HL-60/S4 treated with retinoic acid at 250 ng/mL for 4 days and 3 days (cell line): ENCODE measurements around the gene EIF2AK3.

Source experiments
- in situ Hi-C: fragments of 300-500 bp; cut with MboI; formaldehyde crosslinking; loops from 2 replicates; pipeline ENCODE4 v1.7.0; 2022; ENCODE audit warnings: low sequenced_read_pairs

The EIF2AK3 gene

DNA sequence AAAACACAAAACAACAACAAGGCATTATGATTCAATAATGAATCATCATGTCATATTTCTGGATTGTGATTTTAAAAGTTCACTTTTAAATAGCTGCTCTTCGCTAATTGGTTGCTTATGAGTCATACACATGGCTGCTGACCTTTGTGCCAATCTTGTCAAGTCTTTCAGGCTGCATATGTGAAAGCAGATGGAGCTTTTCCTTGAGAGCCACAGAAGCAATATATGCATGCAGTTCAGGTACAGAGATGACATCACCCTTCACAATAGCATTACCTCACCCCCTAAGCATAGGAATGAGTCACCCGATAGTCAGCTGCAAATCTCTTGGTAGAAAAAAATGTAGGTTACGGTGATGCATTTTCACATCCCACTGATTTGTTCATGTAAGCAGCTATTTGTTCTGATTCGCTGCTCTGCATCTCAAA, 27.2 kb downstream of the EIF2AK3 start:
- in situ Hi-C loops: no loop called here

DNA sequence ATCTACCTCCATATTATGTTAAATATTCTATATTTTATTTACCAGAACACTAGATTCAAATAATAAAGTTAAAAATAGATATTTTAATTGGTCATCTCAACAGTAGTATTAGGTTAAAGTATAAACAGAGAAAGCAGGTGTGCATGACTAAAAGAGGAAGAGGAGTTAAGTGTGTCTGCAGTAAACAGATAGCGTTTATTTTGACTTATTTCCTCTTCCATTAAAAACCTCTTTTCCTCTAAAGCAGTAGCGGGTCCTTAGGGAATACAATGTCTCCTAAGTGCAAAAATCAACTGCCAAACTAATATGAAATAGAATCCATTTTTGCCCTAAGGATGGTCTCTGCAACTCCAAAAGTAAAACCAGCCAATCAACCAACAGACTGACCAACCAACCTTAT, 27.7 kb downstream of the EIF2AK3 start:
- in situ Hi-C loops: loop anchor here (10.0 kb wide), 1 partner anchor 65 kb away; no protein-coding TSS in a partner anchor

DNA sequence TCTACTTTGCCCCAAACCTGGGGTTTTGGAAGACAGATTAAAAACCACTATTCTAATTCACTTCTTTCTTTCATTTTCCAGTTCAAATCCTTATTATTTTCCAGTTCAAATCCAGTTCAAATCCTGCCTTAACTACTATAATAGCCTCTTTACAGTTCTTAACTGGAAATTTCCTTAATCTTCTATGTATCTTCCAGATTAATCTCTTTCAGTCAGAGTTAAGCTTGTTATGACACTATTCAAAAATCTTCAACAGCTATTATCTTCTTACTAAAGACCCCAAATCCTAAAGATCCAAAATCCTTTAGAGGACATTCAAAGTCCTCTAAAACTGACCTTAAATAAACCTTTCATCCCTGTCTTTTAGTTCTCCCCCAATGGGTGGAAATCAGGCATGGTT, 30.1 kb downstream of the EIF2AK3 start:
- in situ Hi-C loops: loop anchor here (10.0 kb wide), 1 partner anchor 68 kb away; no protein-coding TSS in a partner anchor

DNA sequence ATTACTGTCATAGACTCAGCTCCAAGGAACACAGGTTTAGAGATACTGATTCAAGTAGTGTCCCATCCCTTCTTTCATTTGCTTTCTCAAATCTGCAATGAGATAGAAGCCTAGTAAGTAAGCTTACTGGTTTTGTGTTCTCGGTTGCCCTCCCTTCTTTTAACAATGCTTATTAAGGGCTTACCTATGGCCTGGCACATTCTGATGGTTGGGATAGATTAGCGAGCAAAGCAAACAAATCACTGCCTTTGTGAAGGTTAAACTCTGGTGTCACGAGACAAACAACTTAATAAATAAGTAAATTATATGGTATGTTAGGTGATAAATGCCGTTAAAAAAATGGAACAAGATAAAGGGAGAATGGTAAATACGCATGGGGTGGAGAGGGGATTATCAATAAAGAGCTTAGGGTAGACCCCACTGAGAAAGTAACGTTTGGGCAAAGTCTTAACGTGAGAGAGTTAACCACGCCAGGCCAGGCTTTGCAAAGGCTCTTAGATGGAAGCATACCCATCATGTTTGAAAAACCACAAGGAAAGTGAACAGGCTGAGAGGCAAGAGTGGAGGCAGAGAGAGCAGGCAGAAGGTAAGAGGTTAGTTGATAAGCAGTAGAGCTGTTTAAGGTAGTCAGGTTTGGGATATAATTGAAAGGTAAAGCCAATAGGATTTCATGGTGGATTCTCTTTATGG, 31.0 kb downstream of the EIF2AK3 start:
- in situ Hi-C loops: loop anchor here (10.0 kb wide), 1 partner anchor 69 kb away; no protein-coding TSS in a partner anchor

DNA sequence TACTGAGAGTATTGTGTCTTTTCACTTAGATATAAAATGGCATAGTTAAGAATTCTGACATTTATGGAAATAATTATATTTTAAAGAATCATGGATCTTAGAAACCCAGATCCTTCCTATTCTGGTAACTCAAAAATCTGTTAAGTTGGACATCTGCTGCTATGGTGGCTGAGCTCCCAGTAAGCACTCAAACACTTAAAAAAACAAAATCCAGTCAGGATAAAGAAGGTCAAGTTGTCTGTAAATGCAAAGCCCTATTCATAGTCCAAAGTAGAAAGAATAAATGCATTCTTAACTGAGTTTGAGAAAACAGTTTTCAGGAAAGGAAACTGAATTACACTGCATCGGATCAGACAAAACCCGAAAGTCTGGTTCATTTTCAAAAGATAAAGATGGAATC, 35.6 kb downstream of the EIF2AK3 start:
- in situ Hi-C loops: loop anchor here (10.0 kb wide), 1 partner anchor 73 kb away; no protein-coding TSS in a partner anchor

DNA sequence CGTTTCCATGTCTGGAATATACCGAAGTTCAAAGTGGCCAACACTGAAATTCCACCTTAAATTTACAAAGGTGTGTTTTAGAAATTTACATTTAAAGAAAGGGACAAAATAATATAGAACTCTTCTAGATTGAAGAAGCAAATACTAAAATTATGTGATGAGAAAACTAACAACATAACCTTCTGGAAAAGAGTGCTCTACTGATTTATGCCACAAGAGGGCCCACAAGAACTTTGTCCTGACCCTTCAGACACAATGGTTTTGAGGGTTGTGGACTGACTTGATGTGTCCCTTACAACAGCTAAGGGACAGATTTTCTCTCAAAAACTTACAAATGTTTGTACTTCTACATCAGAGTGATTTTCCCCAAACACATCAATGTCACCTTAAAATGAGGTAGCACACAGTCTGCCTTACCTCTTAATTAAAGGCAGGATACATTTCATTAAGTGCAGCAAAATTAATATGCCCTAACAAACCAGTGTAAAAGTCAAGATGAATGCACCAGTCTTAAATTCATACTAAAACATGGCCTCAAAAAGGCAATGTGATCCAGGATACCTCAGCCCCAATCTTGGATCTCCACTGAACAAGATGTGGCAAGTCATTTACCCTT, 36.2 kb downstream of the EIF2AK3 start:
- in situ Hi-C loops: loop anchor here (10.0 kb wide), 1 partner anchor 74 kb away; no protein-coding TSS in a partner anchor

DNA sequence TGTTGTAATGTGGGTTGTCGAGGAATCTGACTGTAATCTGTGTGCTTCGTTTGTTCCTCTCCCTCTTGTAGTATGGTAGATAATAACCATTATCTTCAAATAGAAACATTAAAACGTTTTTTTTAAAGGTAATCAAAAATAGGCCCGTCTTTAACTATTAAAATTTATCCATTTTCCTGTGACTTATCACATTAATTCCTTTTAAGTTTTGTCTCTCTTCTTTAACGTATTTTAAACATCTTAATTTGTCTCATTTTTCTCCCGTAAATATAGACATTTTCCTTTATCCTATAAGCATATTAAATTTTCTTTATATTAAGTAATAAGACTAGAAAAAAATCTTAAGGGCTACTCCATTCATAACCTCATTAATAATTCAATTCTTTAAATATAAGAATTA, 41.3 kb downstream of the EIF2AK3 start:
- in situ Hi-C loops: no loop called here

DNA sequence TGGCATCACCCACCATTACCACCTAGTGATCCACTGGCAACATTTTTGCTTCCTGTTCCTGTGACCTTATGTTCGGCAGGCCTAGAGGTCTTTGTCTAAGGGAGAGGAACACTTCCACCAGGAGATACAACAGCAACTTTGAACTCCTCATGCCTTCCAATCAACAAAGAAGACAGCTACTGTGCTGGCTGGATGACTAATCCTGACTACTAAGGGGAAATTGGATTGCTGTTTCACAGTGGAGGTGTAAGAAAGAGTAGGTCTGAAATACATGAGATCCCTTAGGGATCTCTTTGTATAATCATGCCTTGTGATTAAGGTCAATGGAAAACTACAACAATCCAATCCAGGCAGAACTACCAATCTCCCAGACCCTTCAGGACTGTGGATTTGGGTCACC, 45.2 kb downstream of the EIF2AK3 start:
- in situ Hi-C loops: no loop called here

DNA sequence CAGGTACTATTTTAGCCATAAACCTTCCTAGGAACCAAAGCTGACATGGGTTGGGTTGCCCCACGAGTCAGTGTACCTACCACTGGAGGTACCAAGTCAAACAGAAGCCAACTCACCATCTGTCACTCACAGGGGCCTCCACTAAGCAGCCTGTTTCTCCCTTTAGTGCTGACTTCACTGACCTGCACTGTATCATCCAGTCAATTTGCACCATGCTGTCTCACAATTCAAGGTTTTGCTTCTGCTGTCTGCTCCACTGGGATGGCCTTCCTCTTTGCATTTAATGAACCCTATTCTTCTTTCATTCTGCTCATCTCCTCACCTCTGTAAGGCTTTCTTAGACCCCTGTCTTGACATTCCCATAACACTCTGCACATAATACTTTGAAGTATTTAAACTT, 47.2 kb downstream of the EIF2AK3 start:
- in situ Hi-C loops: no loop called here

DNA sequence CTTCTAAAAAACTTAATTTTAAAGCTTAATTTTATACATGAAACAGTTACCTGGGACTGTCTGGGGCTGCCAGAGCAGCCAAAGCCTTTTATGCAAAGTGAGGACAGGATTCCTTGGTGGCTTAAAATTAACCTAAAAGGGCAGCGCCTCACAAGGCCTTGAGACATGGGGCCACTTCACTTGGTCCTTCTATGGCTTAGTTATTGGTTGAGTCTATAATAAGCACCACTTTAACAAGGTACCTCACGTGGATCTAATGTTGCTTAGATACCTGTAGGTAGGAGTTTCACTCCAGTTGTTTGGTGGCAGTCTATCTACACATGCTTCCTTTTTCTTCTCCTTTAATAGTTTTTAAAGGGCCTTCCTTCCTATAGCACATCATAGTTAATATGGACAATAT, 51.6 kb downstream of the EIF2AK3 start:
- in situ Hi-C loops: no loop called here

DNA sequence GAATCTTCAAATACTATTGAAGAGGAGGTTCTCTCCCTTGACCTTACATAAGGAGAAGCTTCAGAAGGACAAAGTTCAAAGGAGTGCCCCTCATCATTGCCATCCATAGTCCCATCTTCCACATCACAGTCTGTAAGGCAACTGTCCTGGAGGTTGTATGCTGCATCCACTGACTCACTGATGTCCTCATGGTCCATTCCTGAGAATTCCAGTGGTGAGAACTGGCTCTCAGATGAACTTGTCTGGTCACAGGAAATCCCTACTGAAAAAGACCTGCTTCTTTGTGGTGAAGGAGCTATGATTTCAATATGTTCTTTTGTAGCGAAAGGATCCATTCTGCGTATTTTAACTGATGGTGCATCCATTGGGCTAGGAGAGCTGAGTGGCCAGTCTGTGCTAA, 52.2 kb downstream of the EIF2AK3 start:
- in situ Hi-C loops: no loop called here

DNA sequence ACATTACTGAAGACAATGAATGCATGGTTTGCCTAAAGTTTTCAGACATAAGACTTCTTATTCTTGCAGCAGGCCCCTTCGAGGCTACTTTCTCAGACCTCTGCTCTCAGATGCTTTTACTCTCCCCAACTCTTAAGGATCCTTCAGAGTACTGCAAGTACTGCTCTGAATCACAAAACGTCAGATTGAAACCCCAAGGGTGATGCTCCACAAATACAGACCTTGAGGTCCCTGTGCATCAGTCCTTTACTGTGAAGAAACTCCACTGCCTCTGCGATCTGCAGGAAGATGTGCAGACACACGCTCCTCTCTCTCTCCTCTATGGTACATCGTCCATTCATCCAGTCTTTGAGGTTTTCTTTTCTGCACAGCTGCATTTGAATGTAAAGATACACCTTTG, 52.8 kb downstream of the EIF2AK3 start:
- in situ Hi-C loops: no loop called here

DNA sequence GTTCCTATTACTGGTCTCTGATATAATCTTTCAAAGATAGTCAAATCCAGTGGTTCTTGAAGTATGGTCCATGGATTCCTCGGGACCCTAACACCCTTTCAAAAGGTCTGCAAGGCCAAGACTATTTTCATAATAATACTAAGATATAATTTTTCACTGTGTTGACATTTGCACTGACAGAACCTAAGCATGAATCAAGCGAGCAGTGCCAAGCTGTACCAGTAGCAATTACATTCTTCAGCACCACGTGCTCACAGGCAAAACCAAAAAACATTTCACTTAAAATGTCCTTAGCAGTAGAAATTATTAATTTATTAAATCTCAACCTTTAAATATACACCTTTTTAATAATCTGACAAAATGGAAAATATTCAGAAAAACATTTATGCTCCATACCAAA, 59.1 kb downstream of the EIF2AK3 start:
- in situ Hi-C loops: no loop called here

DNA sequence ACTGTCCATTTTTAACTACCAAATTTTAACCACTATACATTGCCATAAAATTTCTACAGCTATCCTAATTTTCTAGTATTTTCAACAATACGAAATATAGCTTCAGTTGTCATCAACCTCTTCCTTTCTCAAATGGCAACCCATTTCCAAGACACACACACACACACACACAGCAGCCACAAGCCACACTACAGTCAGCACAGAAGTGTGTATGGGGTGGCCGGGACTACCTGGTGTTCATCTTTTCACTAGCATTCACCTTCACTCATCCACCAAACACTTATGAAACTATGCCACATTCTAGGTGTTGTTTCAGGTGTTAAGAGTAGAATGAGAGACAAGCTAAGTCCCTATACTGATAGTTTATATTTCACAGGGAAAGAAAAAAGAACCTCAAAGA, 62.9 kb downstream of the EIF2AK3 start:
- in situ Hi-C loops: no loop called here

DNA sequence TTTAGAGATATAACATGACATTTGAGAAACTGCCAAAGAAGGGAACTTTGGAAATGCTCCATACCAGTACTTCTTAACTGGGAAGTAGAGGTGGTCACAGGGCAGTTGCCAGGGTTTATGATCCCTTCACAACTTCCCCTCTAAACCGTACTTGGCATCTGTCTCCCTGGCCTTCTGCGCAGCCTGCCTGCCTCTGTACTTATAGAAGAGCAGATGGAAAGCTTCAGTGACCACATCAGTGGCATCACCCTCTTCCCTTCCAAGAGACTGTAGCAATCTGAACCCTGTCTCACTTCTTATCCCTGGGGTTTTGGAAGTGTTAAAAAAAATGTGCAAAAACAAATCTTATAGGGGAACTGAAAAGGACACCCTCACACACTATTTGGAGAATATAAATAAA, 64.1 kb downstream of the EIF2AK3 start:
- in situ Hi-C loops: no loop called here

DNA sequence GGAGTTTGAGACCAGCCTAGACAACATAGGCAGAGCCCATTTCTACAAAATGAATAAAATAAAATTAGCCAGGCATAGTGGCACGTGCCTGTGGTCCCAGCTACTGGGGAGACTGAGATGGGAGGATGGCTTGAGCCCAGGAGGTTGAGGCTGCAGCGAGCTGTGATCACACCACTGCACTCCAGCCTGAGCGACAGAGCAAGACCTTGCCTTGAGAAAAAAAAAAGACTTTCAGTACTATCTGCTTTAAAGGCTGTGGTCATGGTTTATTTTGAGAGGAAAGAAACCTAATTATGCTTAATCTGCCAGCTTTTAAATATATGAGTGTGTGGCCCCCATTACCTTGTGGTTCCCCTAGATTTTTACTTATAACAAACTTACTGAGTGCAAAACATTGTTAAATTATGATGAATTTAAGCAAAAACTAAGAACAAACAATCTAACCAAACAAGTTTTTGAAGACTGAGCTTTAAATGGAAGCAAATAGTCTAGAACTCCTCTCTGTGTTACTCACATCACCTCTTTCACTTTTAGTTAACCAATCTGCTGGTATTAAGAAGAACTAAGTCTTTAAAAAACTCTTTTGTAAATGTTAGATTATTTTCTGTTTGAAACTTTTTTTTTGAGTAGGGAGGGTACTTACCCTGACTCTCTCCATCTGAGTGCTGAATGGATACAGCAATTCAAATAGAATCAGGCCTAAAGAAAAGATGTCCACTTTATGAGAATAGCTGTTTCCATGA, 65.4 kb downstream of the EIF2AK3 start:
- in situ Hi-C loops: no loop called here

DNA sequence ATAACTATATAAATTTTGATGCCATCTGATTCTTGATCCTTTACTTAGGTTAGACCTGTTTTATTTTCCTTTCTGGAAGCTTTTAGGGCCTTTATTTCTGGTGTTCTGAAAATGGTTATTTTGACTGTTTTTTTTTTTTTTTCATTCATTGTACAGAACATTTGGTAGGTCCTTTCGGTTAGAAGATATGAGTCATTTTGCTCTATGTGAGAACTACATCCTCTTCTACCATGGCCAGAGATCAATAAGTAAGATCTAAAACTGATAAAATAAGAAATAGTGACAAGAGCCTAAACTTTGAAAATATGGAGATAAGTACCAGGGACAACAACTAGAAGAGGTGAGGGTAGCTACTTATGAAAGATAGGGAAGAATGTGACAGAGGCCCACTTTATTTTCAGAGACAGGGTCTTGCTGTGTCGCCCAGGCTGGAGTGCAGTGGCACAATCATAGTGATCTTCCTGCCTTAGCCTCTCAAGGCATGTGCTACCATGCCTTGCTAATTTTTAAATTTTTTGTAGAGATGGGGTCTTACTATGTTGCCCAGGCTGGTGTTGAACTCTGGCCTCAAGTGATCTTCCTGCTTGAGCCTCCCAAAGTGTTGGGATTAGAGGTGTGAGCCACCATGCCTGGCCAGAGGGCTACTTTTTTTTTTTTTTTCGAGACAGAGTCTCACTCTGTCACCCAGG, 66.5 kb downstream of the EIF2AK3 start:
- in situ Hi-C loops: no loop called here

DNA sequence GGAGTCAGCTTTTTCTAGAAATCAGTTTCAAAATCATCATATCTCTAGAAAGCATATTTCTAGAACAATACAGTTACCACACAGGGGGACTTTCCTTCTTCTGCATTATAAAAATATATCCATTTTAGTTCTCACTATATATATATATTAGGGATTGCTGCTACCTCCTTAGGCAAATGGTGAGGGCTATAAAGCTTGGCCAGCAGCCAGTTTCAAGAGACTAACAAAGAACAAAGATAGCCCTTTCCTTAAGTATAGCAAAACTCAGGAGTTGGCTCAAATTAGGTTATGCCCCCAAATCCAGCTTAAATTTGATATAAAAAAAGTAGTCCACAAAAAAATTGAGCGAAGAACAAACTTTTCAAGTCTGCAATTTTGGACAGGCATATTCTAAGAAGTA, 70.0 kb downstream of the EIF2AK3 start:
- in situ Hi-C loops: no loop called here

DNA sequence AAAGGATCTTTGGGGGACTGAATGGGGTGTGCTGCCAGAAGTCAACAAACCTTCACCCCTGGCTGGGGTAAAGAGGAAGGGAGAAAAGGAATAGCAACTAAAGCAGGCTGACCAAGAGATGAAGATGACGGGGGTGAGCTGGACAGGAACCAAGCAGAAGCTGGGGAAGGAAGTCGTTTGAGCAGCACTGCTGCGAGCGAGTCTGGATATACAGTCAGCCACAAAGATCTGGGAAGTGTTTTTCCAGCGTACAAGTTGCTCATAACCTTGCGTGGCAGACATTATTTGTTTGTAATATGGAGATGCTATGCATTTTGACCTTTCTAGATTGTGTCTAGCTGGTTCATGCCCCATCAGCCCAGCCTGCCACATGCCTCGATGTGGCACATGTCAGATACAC, 71.2 kb downstream of the EIF2AK3 start:
- in situ Hi-C loops: no loop called here

DNA sequence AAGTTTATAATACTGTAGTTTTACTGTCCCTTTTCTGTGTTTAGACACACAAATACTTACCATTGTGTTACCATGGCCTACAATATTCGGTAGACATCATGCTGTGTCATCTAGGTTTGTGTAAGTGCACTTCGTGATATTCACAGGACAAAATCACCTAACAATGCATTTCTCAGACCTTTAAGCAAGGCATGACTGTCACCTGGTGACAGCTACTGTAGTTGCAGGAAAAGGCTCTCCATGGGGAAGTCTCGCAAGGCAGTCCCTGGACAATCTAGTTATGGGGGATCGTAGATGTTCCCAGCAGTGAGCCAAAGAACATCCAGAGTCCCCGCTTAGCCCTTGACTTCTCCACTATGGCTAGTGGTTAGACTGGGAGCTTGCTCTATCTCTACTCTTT, 73.1 kb downstream of the EIF2AK3 start:
- in situ Hi-C loops: no loop called here

DNA sequence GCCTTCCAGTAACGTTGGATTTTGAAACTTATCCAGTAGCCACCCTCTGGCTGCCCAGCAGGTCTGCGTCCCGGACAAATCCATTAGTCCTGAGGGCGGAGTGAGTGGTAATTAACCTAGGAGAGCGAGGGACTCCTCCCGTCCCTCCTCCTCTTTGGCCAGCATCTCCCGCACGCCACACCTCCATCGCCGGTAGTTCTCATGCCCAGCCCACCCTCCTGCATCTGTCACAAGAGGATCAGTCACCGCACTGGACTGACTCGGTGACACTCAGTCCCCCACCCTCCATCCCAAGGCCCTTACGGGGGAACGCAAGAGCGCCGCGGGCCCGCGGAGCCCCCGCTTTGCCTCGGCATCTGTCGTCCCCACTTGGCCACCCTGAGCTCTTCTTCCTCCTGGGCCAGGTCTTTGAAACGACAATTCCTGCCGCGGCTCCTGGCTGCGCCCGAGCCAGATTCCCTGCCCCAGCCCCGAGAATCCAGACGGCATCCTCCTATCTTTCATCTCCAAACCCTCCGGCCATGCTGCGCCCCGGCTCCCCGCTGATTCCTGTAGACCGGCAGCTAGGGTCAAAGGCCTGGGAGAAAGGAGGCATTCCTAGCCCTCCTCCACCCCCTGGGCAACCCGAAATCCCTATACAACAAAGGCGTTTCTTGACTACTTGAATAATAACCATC, 77.5 kb downstream of the EIF2AK3 start:
- in situ Hi-C loops: no loop called here
